Heart right ventricle (tissue), 16 donors: ENCODE measurements around the gene CCDC97. TPM values are rescaled to one million over a fixed set of nuclear protein-coding genes. Genes with fewer than 3 reads are reported as not detected.
A peak's percentile ranks its signal among the peaks of the same experiment; 100 is the strongest.
"Not testable (repeated sequence)": the region's sequence is repeated elsewhere in the genome, so short reads cannot be mapped to it uniquely, and the experiment has no call there.

Experiments used
- ATAC-seq, 8 donors: fragments of 200-7000 bp; cut with Tn5 transposase; one replicate each; pipeline ENCODE4 v1.9.1; 2020; ENCODE audit warnings: mild to moderate bottlenecking in 8 of 8, moderate library complexity in 8 of 8, moderate number of reproducible peaks in 1 of 8
- DNase-seq, 2 donors: peaks; one replicate each; pipeline ENCODE4 v3.0.0-alpha.2; 2020
- H3K27ac ChIP-seq, 10 donors: fragments of 200-600 bp; sonication (generic) in 2 of 10; one replicate each; pipeline versions ENCODE4 v1.5.0 to v1.8.0; 2020 to 2022; ENCODE audit warnings: mild to moderate bottlenecking in 3 of 10
- H3K27me3 ChIP-seq, 7 donors: fragments of 200-600 bp; one replicate each; pipeline ENCODE4 v1.8.0; 2021 to 2022; ENCODE audit warnings: mild to moderate bottlenecking in 2 of 7
- H3K36me3 ChIP-seq, 9 donors: fragments of 200-600 bp; sonication (generic) in 1 of 9; one replicate each; pipeline versions ENCODE4 v1.5.0 to v1.8.0; 2020 to 2022; ENCODE audit warnings: mild to moderate bottlenecking in 2 of 9
- H3K4me1 ChIP-seq, 9 donors: fragments of 200-600 bp; sonication (generic) in 1 of 9; one replicate each; pipeline versions ENCODE4 v1.5.0 to v1.8.0; 2020 to 2022; ENCODE audit warnings: mild to moderate bottlenecking in 4 of 9
- H3K4me3 ChIP-seq, 10 donors: fragments of 200-600 bp; sonication (generic) in 2 of 10; one replicate each; pipeline versions ENCODE4 v1.5.0 to v1.8.0; 2020 to 2022; ENCODE audit warnings: mild to moderate bottlenecking in 7 of 10, moderate library complexity in 2 of 10
- H3K9me3 ChIP-seq, 11 donors: fragments of 200-600 bp in 10 of 11; sonication (generic) in 2 of 11; one replicate each; pipeline versions ENCODE4 v1.5.0 to v1.8.0; 2013 to 2022; ENCODE audit warnings: mild to moderate bottlenecking in 2 of 11, control low read depth in 1 of 11, moderate library complexity in 1 of 11
- CTCF ChIP-seq, 9 donors: fragments of 200-600 bp; sonication (generic) in 2 of 9; IDR thresholded peaks; one replicate each; pipeline versions ENCODE4 v1.5.0 to v1.8.0; 2021 to 2022; ENCODE audit warnings: antibody characterized with exemption in 9 of 9, mild to moderate bottlenecking in 5 of 9, moderate library complexity in 1 of 9
- WGBS, 2 donors: extraction: QIAGEN DNeasy Blood & Tissue Kit; methylation state at CpG; one replicate each; pipeline ENCODE4 v1.1.7; 2013; ENCODE audit warnings: inconsistent platforms in 1 of 2; 5-methylcytosine and 5-hydroxymethylcytosine counted together
- intact Hi-C, 10 donors: fragments of 100-400 bp; cut with DNase I; formaldehyde crosslinking; loops; one replicate each; pipeline versions ENCODE4 v1.11.1 to v1.14.2; 2022
- polyA plus RNA-seq, 2 donors: library from polyadenylated mRNA; stranded (reverse); fragments of 200-250 nt; gene quantifications; one replicate each; pipeline ENCODE4 v1.2.3, GENCODE V29; 2013
- total RNA-seq, 10 donors: library from RNA; stranded (reverse); fragmentation: NEBNext Ultra II Directional in 3 of 10; extraction: Animal tissue kit (Norgen Biotek cat#: 25700) in 3 of 10; gene quantifications; one replicate each; pipeline versions ENCODE4 v1.2.1 to v1.2.4, GENCODE V29; 2021 to 2023
- donor health status: Arrhythmogenic right ventricular cardiomyopathy.
- donor health status: ischemic (EF 13 %, LVEDD 7.1; RV severe dilation, severe dysfunction).
- donor health status: healthy with polysubstance abuse.
- donor health status: DM: no; HTN: yes; CAD: no.
- donor health status: DM: no; HTN: no; CAD: no.
- donor health status: ischemic (EF 25% LVEDD 6.9; RV normal size, moderate dysfunction).
- donor health status: ischemic (EF 25% LVEDD 5.7; RV mildly dilated, moderate dysfunction).
- donor health status: healthy.
- donor health status: DM: yes; HTN: yes; CAD: no.
- donor health status: Ischemic cardiomyopathy.
- donor health status: ischemic (EF 35%, LVEDD 5.7; RV mildly dilated, moderate dysfunction).
- donor health status: nonischemic (EF 11% LVEDD 7.7; RV severe dilation, severe dysfunction).
- donor health status: DM: yes; HTN: yes; CAD: no.
- donor health status: PGD.
- donor health status: ischemic (EF 29% LVEDD 5.4; RV normal size, mild dysfunction).
- donor health status: nonischemic (EF 23%, LVEDD 6.1; RV moderate dilation, normal function).

The CCDC97 gene
- total and polyA plus RNA-seq, 12 donors = 11.3 to 19.2 (median 16.1) TPM

- H3K9me3 ChIP-seq = no peaks in the 10 kb centered on the region
- H3K27me3 ChIP-seq = no peaks in the 10 kb centered on the region
- DNase-seq = no peak
- no peak overlapping the region for H3K4me3 ChIP-seq
- H3K27ac ChIP-seq = no peak overlapping the region
- WGBS, 2 donors = 96 to 97% methylated on average over 5 of the region's 5 CpGs
- H3K36me3 ChIP-seq = peaks cover 0 to 98% (median 25%) of the 10 kb centered on the region in 9 donors
- H3K4me1 ChIP-seq = peaks cover 0 to 43% (median 8%) of the 10 kb centered on the region in 9 donors
- TF ChIP-seq CTCF (IDR thresholded peaks at IDR 0.05) = no peak
- no peak for ATAC-seq
- intact Hi-C loops = no loop called here
Measured at GRCh38 chr19:41339936-41340335, 30.0 kb downstream of the CCDC97 start.

GRCh38 chr19:41341669-41342490 is 31.9 kb downstream of the CCDC97 start:
- no peaks in the 10 kb centered on the region for H3K27me3 ChIP-seq
- no peaks in the 10 kb centered on the region for H3K9me3 ChIP-seq
- no peak for TF ChIP-seq CTCF (IDR thresholded peaks at IDR 0.05)
- WGBS, 2 donors = 90 to 93% methylated on average over 20 of the region's 20 CpGs
- ATAC-seq (peak in 7 of 8 donors; percentile 22 to 50 (median 44)), DNase-seq (no peak)
- H3K27ac ChIP-seq = peak overlapping the region in 1 of 10 donors; percentile 53
- H3K4me3 ChIP-seq = peak overlapping the region in 1 of 10 donors; percentile 7
- H3K4me1 ChIP-seq = peaks cover 0 to 29% (median 0%) of the 10 kb centered on the region in 9 donors
- intact Hi-C loops = no loop called here
- peaks cover 0 to 98% (median 20%) of the 10 kb centered on the region in 9 donors for H3K36me3 ChIP-seq

GRCh38 chr19:41344162-41344561 is 34.2 kb downstream of the CCDC97 start:
- no peak for ATAC-seq

GRCh38 chr19:41346916-41347315 is 36.9 kb downstream of the CCDC97 start:
- H3K27me3 ChIP-seq, H3K9me3 ChIP-seq, intact Hi-C loops, H3K4me3 ChIP-seq, DNase-seq, ATAC-seq, H3K27ac ChIP-seq: not testable (repeated sequence)
- 92 to 97% methylated on average over 9 of the region's 9 CpGs for WGBS, 2 donors
- Histone ChIP-seq H3K36me3 (peaks cover 0 to 69% (median 8%) of the 10 kb centered on the region in 9 donors), H3K4me1 (peaks cover 0 to 46% (median 22%) of the 10 kb centered on the region in 9 donors)

More at GRCh38 chr19:41344162-41344561, 34.2 kb downstream of the CCDC97 start:
- DNase-seq = no peak
- WGBS, 2 donors = 97 to 100% methylated on average over 2 of the region's 2 CpGs
- Histone ChIP-seq H3K36me3 (peaks cover 0 to 97% (median 20%) of the 10 kb centered on the region in 9 donors), H3K4me1 (peaks cover 0 to 32% (median 2%) of the 10 kb centered on the region in 9 donors), H3K9me3 (no peaks in the 10 kb centered on the region), H3K27ac (no peak overlapping the region), H3K4me3 (no peak overlapping the region), H3K27me3 (no peaks in the 10 kb centered on the region)
- intact Hi-C loops = no loop called here
- TF ChIP-seq CTCF (IDR thresholded peaks at IDR 0.05) = no peak
